SU-DHL-6 (cell line): Measurements from ENCODE around the gene DAO.

Source experiments
- EZH2phosphoT487 ChIP-seq: fragments of 200-600 bp; sonication (generic), shearing (Covaris generic); conservative IDR thresholded peaks from 2 replicates; pipeline ENCODE4 v1.6.1; 2018; ENCODE audit warnings: mild to moderate bottlenecking, antibody characterized with exemption, low read length, moderate library complexity, mixed read lengths
- TF ChIP-seq, protein P1 (sequence below): fragments of 200-600 bp; sonication (generic); IDR thresholded peaks from one replicate; pipeline ENCODE4 v1.5.1; 2017; ENCODE audit warnings: antibody characterized with exemption, mild to moderate bottlenecking, low read length, moderate library complexity; ENCODE audit not compliant: insufficient read depth, poor library complexity, severe bottlenecking

DNA sequence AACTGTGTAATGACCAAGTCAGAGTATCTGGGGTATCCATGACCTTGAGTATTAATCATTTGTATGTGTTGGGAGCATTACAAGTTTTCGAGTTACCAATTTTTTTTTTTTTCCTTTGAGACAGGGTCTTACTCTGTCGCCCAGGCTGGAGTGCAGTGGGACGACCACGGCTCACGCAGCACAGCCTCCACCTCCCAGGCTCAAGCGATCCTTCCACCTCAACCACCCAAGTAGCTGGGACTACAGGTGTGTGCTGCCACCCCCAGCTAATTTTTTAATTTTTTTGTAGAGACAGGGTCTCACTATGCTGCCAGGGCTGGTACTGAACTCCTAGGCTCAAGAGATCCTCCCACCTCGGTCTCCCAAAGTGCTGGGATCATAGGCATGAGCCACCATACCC lies 42.2 kb upstream of the DAO start:
- TF ChIP-seq, protein P1, sequence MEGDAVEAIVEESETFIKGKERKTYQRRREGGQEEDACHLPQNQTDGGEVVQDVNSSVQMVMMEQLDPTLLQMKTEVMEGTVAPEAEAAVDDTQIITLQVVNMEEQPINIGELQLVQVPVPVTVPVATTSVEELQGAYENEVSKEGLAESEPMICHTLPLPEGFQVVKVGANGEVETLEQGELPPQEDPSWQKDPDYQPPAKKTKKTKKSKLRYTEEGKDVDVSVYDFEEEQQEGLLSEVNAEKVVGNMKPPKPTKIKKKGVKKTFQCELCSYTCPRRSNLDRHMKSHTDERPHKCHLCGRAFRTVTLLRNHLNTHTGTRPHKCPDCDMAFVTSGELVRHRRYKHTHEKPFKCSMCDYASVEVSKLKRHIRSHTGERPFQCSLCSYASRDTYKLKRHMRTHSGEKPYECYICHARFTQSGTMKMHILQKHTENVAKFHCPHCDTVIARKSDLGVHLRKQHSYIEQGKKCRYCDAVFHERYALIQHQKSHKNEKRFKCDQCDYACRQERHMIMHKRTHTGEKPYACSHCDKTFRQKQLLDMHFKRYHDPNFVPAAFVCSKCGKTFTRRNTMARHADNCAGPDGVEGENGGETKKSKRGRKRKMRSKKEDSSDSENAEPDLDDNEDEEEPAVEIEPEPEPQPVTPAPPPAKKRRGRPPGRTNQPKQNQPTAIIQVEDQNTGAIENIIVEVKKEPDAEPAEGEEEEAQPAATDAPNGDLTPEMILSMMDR, result no peak
- no peak for TF ChIP-seq EZH2phosphoT487
